HepG2 (cell line): Measurements from ENCODE around the gene KRTAP22-2. TPM values are rescaled to one million over a fixed set of nuclear protein-coding genes. Genes with fewer than 3 reads are reported as not detected.

Experiments
- ATAC-seq: fragments of 200-7000 bp; cut with Tn5 transposase; 3 replicates; pipeline ENCODE4 v1.9.1; 2020; ENCODE audit warnings: mild to moderate bottlenecking, moderate library complexity
- BruUV-seq: library from RNA; stranded (reverse); fragments of 400-500 nt; replicated peaks from 2 replicates; lab custom pipeline; 2021; lab: Mats Ljungman, UMichigan
- CTCF ChIA-PET: fragments of 300-600 bp; formaldehyde crosslinking; extraction: SDS; loops from one replicate; lab custom pipeline; 2021; ENCODE audit warnings: low total read pairs, inconsistent platforms, low intra/inter-chr PET ratio; lab: Yijun Ruan, JAX
- POLR2A ChIA-PET: fragments of 350-600 bp; sonication (Branson Sonifier 250); formaldehyde crosslinking; loops from one replicate; lab custom pipeline; 2020; ENCODE audit warnings: antibody characterized with exemption, inconsistent platforms; lab: Yijun Ruan, JAX
- DNase-seq: peaks from one replicate; pipeline ENCODE4 v3.0.0-alpha.2; 2015; ENCODE audit warnings: low spot score
- FAIRE-seq: peaks from 3 replicates; lab custom pipeline; 2011; peaks lifted over from hg19 to GRCh38; lab: Jason Lieb, UNC
- H2AFZ ChIP-seq: one replicate; pipeline ENCODE4 v1.6.1; 2011; ENCODE audit warnings: low read length, inconsistent platforms
- H3K27ac ChIP-seq: fragments of 300-600 bp; 3 replicates; pipeline ENCODE4 v1.8.0; 2011; ENCODE audit warnings: mixed run types, mild to moderate bottlenecking, mixed read lengths, low read length, inconsistent platforms; ENCODE audit not compliant: insufficient read depth; ENCODE audit errors: extremely low read length
- H3K27me3 ChIP-seq, 2 experiments: fragments of 200-600 bp in 1 of 2; 2 replicates in 1 of 2; 3 replicates in 1 of 2; pipeline versions ENCODE4 v1.6.0 to v1.8.0; 2011; ENCODE audit warnings: low read length in 2 of 2, mild to moderate bottlenecking in 2 of 2, moderate library complexity in 2 of 2, inconsistent platforms in 1 of 2; ENCODE audit not compliant: insufficient read depth in 2 of 2, control insufficient read depth in 1 of 2
- H3K36me3 ChIP-seq, 2 experiments: fragments of 200-600 bp in 1 of 2; replicated peaks in 1 of 2; 2 replicates in 1 of 2; 3 replicates in 1 of 2; pipeline versions ENCODE4 v1.5.1 to v1.8.0; 2011; ENCODE audit warnings: low read length in 2 of 2, inconsistent platforms in 1 of 2; ENCODE audit not compliant: insufficient read depth in 2 of 2, control insufficient read depth in 1 of 2
- H3K4me1 ChIP-seq: 2 replicates; pipeline ENCODE4 v1.5.1; 2012; ENCODE audit warnings: low read length, inconsistent platforms; ENCODE audit not compliant: insufficient read depth
- H3K4me2 ChIP-seq: 2 replicates; pipeline ENCODE4 v1.6.0; 2011; ENCODE audit warnings: low read depth, low read length, inconsistent platforms
- H3K4me3 ChIP-seq, 3 experiments: fragments of 200-600 bp in 1 of 3; sonication (generic), shearing (Covaris generic) in 1 of 3; replicated peaks in 1 of 3; 2 replicates each; pipeline ENCODE4 v1.5.1; 2011 to 2016; ENCODE audit warnings: low read length in 3 of 3, inconsistent platforms in 2 of 3, low read depth in 2 of 3, mild to moderate bottlenecking in 2 of 3, control low read depth in 1 of 3, mixed read lengths in 1 of 3; ENCODE audit not compliant: insufficient read depth in 1 of 3
- H3K79me2 ChIP-seq: one replicate; pipeline ENCODE4 v1.6.1; 2011; ENCODE audit warnings: low read length, inconsistent platforms; ENCODE audit not compliant: insufficient read depth
- H3K9ac ChIP-seq: 2 replicates; pipeline ENCODE4 v1.6.0; 2011; ENCODE audit warnings: mild to moderate bottlenecking, low read depth, low read length, inconsistent platforms; ENCODE audit not compliant: insufficient read depth
- H3K9me3 ChIP-seq: 2 replicates; pipeline ENCODE4 v1.5.1; 2012; ENCODE audit warnings: mild to moderate bottlenecking, low read length
- H4K20me1 ChIP-seq: 2 replicates; pipeline ENCODE4 v1.6.0; 2011; ENCODE audit warnings: inconsistent platforms, mild to moderate bottlenecking, low read length, moderate library complexity; ENCODE audit not compliant: insufficient read depth
- ATAD3A ChIP-seq: sonication (generic); formaldehyde crosslinking; IDR thresholded peaks from 2 replicates; pipeline ENCODE4 v1.4.0; 2020; ENCODE audit warnings: missing genetic modification reagents
- GATAD1 ChIP-seq: IDR thresholded peaks from 2 replicates; pipeline ENCODE4 v1.6.1; 2016; ENCODE audit warnings: missing genetic modification reagents, missing compliant biosample characterization
- HDAC6 ChIP-seq: fragments of 200-600 bp; sonication (generic); IDR thresholded peaks from 2 replicates; pipeline ENCODE4 v1.7.0; 2017; ENCODE audit warnings: mild to moderate bottlenecking, antibody characterized with exemption, low read length, low read depth
- MAFG ChIP-seq: sonication (generic); formaldehyde crosslinking; IDR thresholded peaks from 2 replicates; pipeline ENCODE4 v1.5.1; 2020; ENCODE audit warnings: mild to moderate bottlenecking, missing genetic modification reagents
- RELA ChIP-seq: sonication (generic); formaldehyde crosslinking; IDR thresholded peaks from 2 replicates; pipeline ENCODE4 v1.4.0; 2020; ENCODE audit warnings: missing genetic modification reagents
- TBX2 ChIP-seq: sonication (generic); formaldehyde crosslinking; IDR thresholded peaks from 2 replicates; pipeline ENCODE4 v1.5.0; 2020; ENCODE audit warnings: missing genetic modification reagents, mild to moderate bottlenecking, borderline replicate concordance
- THYN1 ChIP-seq: sonication (generic); formaldehyde crosslinking; IDR thresholded peaks from 2 replicates; pipeline ENCODE4 v1.8.1; 2023; ENCODE audit warnings: low read depth, mild to moderate bottlenecking, moderate library complexity, missing genetic modification reagents, borderline replicate concordance
- ZFP82 ChIP-seq: sonication (generic); formaldehyde crosslinking; IDR thresholded peaks from 2 replicates; pipeline ENCODE4 v1.5.1; 2020; ENCODE audit warnings: mild to moderate bottlenecking, missing genetic modification reagents, borderline replicate concordance
- ZNF207 ChIP-seq: fragments of 450-650 bp; IDR thresholded peaks from 2 replicates; pipeline ENCODE4 v1.6.1; 2016; ENCODE audit warnings: antibody characterized with exemption, borderline replicate concordance
- ZNF468 ChIP-seq: sonication (generic); formaldehyde crosslinking; IDR thresholded peaks from 2 replicates; pipeline ENCODE4 v1.8.0; 2022; ENCODE audit warnings: mild to moderate bottlenecking, moderate library complexity, missing genetic modification reagents
- ZSCAN12 ChIP-seq: sonication (generic); formaldehyde crosslinking; IDR thresholded peaks from 2 replicates; pipeline ENCODE4 v1.9.0; 2021; ENCODE audit warnings: mild to moderate bottlenecking, missing genetic modification reagents
- WGBS: methylation state at CpG from one replicate; pipeline ENCODE4 v1.1.6; 2017; ENCODE audit warnings: low lambda C conversion rate; 5-methylcytosine and 5-hydroxymethylcytosine counted together
- in situ Hi-C: cut with HindIII; loops from 2 replicates; pipeline ENCODE4 v1.10.0; 2017; ENCODE audit warnings: low pct_unique_long_range_greater_than_20kb; ENCODE audit not compliant: extremely low pct_ligation_motif_present
- intact Hi-C: fragments of 100-400 bp; cut with micrococcal nuclease; formaldehyde crosslinking; loops from one replicate; pipeline ENCODE4 v1.10.0; 2022; ENCODE audit not compliant: unreplicated experiment
- polyA plus RNA-seq, 8 experiments: library from polyadenylated mRNA; depleted of rRNA in 3 of 8; stranded (reverse) in 7 of 8; unstranded in 1 of 8; fragments of >200 nt; fragmentation: Illumina TruSeq in 4 of 8; extraction: Trizol in 4 of 8; gene quantifications; 2 replicates each; pipeline versions ENCODE4 v1.2.1 to v1.2.3, GENCODE V29; 2011 to 2016; ENCODE audit warnings: low read depth in 4 of 8, missing spikeins in 1 of 8, mixed read lengths in 1 of 8; ENCODE audit not compliant: insufficient read depth in 1 of 8
- total RNA-seq, 5 experiments: library from RNA; depleted of rRNA; stranded (reverse); fragments of >200 nt; fragmentation: Illumina TruSeq; extraction: Trizol; gene quantifications; 2 replicates each; pipeline ENCODE4 v1.2.3, GENCODE V29; 2016; ENCODE audit warnings: low read depth in 1 of 5
- TF ChIP-seq, protein P1 (sequence below), 2 experiments: fragments of 450-650 bp in 1 of 2; sonication (generic) in 1 of 2; formaldehyde crosslinking; IDR thresholded peaks; 2 replicates each; pipeline versions ENCODE4 v1.5.0 to v1.8.0; 2020 to 2022; ENCODE audit warnings: mild to moderate bottlenecking in 1 of 2, missing genetic modification reagents in 1 of 2

KRTAP22-2 gene
- total and polyA plus RNA-seq, 2 of the 13 experiments (the other 11 are each of a cell fraction or from before 2014, with no cell fraction given): not detected

DNA sequence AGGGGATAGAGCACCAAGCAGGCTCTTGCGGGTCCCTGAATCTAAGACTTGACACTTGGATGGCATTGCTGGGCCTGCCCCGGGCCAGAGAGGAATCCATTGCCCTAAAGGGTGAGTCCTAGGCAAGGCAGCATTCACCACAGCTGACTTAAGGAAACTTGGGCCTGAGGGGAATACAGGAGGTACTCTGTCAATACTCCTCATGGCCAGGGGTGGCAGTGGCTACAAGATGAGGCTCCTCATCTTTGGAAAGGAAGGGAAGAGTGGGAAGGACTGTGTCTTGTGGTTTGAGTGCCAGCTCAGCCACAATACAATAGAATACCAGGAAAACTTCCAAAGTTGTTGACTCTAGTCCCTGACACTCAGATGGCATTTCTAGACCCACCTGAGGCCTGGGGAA lies 15.8 kb upstream of the KRTAP22-2 start:
- no TSS peak for BruUV-seq
- intact Hi-C loops (no loop called here), in situ Hi-C loops (no loop called here)
- ChIA-PET POLR2A (no interaction called here), CTCF (no interaction called here)
- H3K4me2 ChIP-seq: no peak overlapping the region
- no peaks in the 10 kb centered on the region for H4K20me1 ChIP-seq
- H3K9ac ChIP-seq: no peak overlapping the region
- H3K36me3 ChIP-seq: no peaks in the 10 kb centered on the region
- H3K27ac ChIP-seq: no peak overlapping the region
- ATAC-seq (no peak), DNase-seq (no peak), FAIRE-seq (no peak)
- 28% methylated on average over 2 of the region's 2 CpGs for WGBS
- H3K4me3 ChIP-seq: no peak overlapping the region
- H3K9me3 ChIP-seq: peaks cover 93% of the 10 kb centered on the region
- H3K4me1 ChIP-seq: no peaks in the 10 kb centered on the region
- no peaks in the 10 kb centered on the region for H3K27me3 ChIP-seq
- H3K79me2 ChIP-seq: no peaks in the 10 kb centered on the region
- H2AFZ ChIP-seq: no peak overlapping the region
- TF ChIP-seq ZNF207 (no peak), ZSCAN12 (CRISPR knock-in tag) (no peak), THYN1 (no peak), RELA (CRISPR knock-in tag) (no peak), ATAD3A (CRISPR knock-in tag) (no peak), ZNF468 (CRISPR knock-in tag) (no peak), TBX2 (no peak), ZFP82 (no peak), GATAD1 (CRISPR knock-in tag) (no peak), MAFG (CRISPR knock-in tag) (no peak), HDAC6 (no peak)
- TF ChIP-seq, protein P1, sequence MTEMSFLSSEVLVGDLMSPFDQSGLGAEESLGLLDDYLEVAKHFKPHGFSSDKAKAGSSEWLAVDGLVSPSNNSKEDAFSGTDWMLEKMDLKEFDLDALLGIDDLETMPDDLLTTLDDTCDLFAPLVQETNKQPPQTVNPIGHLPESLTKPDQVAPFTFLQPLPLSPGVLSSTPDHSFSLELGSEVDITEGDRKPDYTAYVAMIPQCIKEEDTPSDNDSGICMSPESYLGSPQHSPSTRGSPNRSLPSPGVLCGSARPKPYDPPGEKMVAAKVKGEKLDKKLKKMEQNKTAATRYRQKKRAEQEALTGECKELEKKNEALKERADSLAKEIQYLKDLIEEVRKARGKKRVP (CRISPR knock-in tag; IDR thresholded peaks at IDR 0.05): no peak
